Gastrocnemius medialis (tissue), 4 donors: Measurements from ENCODE around the gene ENDOV.

Experiments
- CTCF ChIP-seq, 5 experiments: fragments of 450-650 bp in 3 of 5; fragments of 200-600 bp in 2 of 5; sonication (generic) in 2 of 5; IDR thresholded peaks in 4 of 5; conservative IDR thresholded peaks in 1 of 5; 1 replicate in 4 of 5; 2 replicates in 1 of 5; pipeline ENCODE4 v1.5.1; 2016 to 2019; ENCODE audit warnings: antibody characterized with exemption in 5 of 5, mild to moderate bottlenecking in 3 of 5, moderate library complexity in 3 of 5
- POLR2A ChIP-seq, 2 donors: fragments of 450-650 bp; IDR thresholded peaks; one replicate each; pipeline ENCODE4 v1.6.1; 2017; ENCODE audit warnings: antibody characterized with exemption in 2 of 2, mild to moderate bottlenecking in 2 of 2, moderate library complexity in 2 of 2

- TF ChIP-seq CTCF (IDR thresholded peaks at IDR 0.05 in 4 of 5, conservative IDR thresholded peaks at IDR 0.05 in 1 of 5), result no peak
- TF ChIP-seq POLR2A (IDR thresholded peaks at IDR 0.05), result no peak
Measured at GRCh38 chr17:80460429-80460834, 45.5 kb downstream of the ENDOV start.
